Chondrocyte (in vitro differentiated cells): ENCODE results near the gene PACS1. TPM values are rescaled to one million over a fixed set of nuclear protein-coding genes. Genes with fewer than 3 reads are reported as not detected.
A peak's percentile ranks its signal among the peaks of the same experiment; 100 is the strongest.

ENCODE experiments used
- DNase-seq: peaks from one replicate; pipeline ENCODE4 v3.0.0; 2021; ENCODE audit warnings: mixed read lengths, low spot score
- H3K27ac Mint-ChIP-seq: one replicate; pipeline ENCODE4 v1.8.0; 2021; ENCODE audit warnings: mild to moderate bottlenecking, moderate library complexity, mixed read lengths; ENCODE audit not compliant: unreplicated experiment
- H3K27me3 Mint-ChIP-seq: 2 replicates; pipeline ENCODE4 v1.8.0; 2021; ENCODE audit warnings: low read depth, mixed read lengths
- H3K36me3 Mint-ChIP-seq: 2 replicates; pipeline ENCODE4 v1.8.0; 2021; ENCODE audit warnings: low read depth, mixed read lengths
- H3K4me1 Mint-ChIP-seq: 2 replicates; pipeline ENCODE4 v1.8.0; 2021; ENCODE audit warnings: low read depth, mild to moderate bottlenecking, mixed read lengths
- H3K4me3 Mint-ChIP-seq: one replicate; pipeline ENCODE4 v1.8.0; 2021; ENCODE audit warnings: mild to moderate bottlenecking, moderate library complexity, mixed read lengths; ENCODE audit not compliant: unreplicated experiment
- H3K9me3 Mint-ChIP-seq: 2 replicates; pipeline ENCODE4 v1.8.0; 2021; ENCODE audit warnings: low read depth, mixed read lengths
- total RNA-seq: library from RNA; stranded (reverse); gene quantifications from 3 replicates; pipeline ENCODE4 v1.2.1, GENCODE V29; 2021
- TF ChIP-seq, protein P1 (sequence below): fragments of 200-600 bp; sonication (generic); IDR thresholded peaks from 2 replicates; pipeline ENCODE4 v1.5.0; 2021; ENCODE audit warnings: antibody characterized with exemption, mild to moderate bottlenecking, moderate library complexity

The PACS1 gene
- total RNA-seq, 1 donor from 2014 or later, result 90.7 TPM

DNA sequence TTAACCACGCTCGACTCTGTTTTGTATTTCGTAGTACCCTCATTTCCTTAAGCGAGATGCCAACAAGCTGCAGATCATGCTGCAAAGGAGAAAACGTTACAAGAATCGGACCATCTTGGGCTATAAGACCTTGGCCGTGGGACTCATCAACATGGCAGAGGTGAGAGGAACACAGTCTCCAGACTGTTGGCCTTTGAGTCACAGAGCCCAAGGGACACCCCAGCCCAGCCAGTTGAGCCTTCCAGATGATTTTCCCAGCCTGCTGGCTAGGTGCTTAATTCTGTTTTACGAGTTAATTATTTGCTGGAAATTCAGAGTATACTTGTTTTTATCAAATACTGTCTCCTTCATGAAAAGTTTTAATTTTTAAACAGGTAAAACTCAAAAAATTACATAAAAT, 141.0 kb downstream of the PACS1 start:
- peaks cover 22% of the 10 kb centered on the region for H3K36me3 Mint-ChIP-seq
- H3K4me1 Mint-ChIP-seq, result peaks cover 4% of the 10 kb centered on the region
- TF ChIP-seq, protein P1, sequence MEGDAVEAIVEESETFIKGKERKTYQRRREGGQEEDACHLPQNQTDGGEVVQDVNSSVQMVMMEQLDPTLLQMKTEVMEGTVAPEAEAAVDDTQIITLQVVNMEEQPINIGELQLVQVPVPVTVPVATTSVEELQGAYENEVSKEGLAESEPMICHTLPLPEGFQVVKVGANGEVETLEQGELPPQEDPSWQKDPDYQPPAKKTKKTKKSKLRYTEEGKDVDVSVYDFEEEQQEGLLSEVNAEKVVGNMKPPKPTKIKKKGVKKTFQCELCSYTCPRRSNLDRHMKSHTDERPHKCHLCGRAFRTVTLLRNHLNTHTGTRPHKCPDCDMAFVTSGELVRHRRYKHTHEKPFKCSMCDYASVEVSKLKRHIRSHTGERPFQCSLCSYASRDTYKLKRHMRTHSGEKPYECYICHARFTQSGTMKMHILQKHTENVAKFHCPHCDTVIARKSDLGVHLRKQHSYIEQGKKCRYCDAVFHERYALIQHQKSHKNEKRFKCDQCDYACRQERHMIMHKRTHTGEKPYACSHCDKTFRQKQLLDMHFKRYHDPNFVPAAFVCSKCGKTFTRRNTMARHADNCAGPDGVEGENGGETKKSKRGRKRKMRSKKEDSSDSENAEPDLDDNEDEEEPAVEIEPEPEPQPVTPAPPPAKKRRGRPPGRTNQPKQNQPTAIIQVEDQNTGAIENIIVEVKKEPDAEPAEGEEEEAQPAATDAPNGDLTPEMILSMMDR, result no peak
- no peaks in the 10 kb centered on the region for H3K27me3 Mint-ChIP-seq
- no peak overlapping the region for H3K4me3 Mint-ChIP-seq
- DNase-seq, result no peak
- no peak overlapping the region for H3K27ac Mint-ChIP-seq
- no peaks in the 10 kb centered on the region for H3K9me3 Mint-ChIP-seq

DNA sequence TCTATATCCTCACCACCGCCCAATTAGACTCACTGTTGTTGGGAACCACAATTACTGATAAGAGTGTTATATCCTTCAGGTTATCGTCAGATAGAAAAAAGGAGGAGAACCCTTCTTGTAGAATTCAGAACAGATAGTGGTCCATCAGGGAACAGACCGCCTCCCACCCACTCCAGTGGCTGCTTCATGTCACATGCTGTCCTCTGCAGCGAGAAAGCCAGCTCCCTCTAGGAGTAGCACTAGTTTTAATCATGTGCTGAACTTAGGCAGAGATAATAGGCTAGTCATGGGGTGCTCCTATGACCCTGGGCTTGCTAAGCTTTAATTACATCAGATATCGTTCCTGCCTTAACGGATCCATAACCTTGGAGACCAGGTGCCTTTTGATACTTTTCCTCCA, 146.8 kb downstream of the PACS1 start:
- Mint-ChIP-seq H3K4me3 (no peak overlapping the region), H3K27me3 (no peaks in the 10 kb centered on the region)

GRCh38 chr11:66218036-66218435, 148.0 kb downstream of the PACS1 start:
- Mint-ChIP-seq H3K9me3 (no peaks in the 10 kb centered on the region), H3K27ac (no peak overlapping the region), H3K4me1 (peaks cover 3% of the 10 kb centered on the region), H3K36me3 (peaks cover 30% of the 10 kb centered on the region), H3K27me3 (no peaks in the 10 kb centered on the region), H3K4me3 (no peak overlapping the region)
- TF ChIP-seq, protein P1, result no peak
- DNase-seq, result peak; percentile 17

More for the DNA sequence above, 146.8 kb downstream of the PACS1 start:
- Mint-ChIP-seq H3K9me3 (no peaks in the 10 kb centered on the region), H3K4me1 (no peaks in the 10 kb centered on the region), H3K36me3 (peaks cover 32% of the 10 kb centered on the region), H3K27ac (no peak overlapping the region)
- TF ChIP-seq, protein P1, result no peak
- peak; percentile 12 for DNase-seq

- TF ChIP-seq, protein P1, result no peak
- Mint-ChIP-seq H3K27me3 (no peaks in the 10 kb centered on the region), H3K4me1 (peaks cover 3% of the 10 kb centered on the region), H3K36me3 (peaks cover 27% of the 10 kb centered on the region), H3K27ac (no peak overlapping the region), H3K9me3 (no peaks in the 10 kb centered on the region), H3K4me3 (no peak overlapping the region)
- DNase-seq, result peak; percentile 65
Measured at GRCh38 chr11:66218846-66219620, 149.0 kb downstream of the PACS1 start.

- Mint-ChIP-seq H3K36me3 (peaks cover 28% of the 10 kb centered on the region), H3K4me1 (peaks cover 3% of the 10 kb centered on the region), H3K4me3 (no peak overlapping the region), H3K27me3 (no peaks in the 10 kb centered on the region), H3K9me3 (no peaks in the 10 kb centered on the region), H3K27ac (no peak overlapping the region)
- peak; percentile 39 for DNase-seq
- TF ChIP-seq, protein P1, result no peak
Measured at GRCh38 chr11:66219846-66220565, 149.9 kb downstream of the PACS1 start.
